NCI-H2107 (cell line): ENCODE measurements around the gene KLK3.
"Not testable (repeated sequence)": the region's sequence is repeated elsewhere in the genome, so short reads cannot be mapped to it uniquely, and the experiment has no call there.

Experiments
- DNase-seq: peaks from one replicate; lab custom pipeline; 2025; lab: John Stamatoyannopoulos, UW

The KLK3 gene

DNA sequence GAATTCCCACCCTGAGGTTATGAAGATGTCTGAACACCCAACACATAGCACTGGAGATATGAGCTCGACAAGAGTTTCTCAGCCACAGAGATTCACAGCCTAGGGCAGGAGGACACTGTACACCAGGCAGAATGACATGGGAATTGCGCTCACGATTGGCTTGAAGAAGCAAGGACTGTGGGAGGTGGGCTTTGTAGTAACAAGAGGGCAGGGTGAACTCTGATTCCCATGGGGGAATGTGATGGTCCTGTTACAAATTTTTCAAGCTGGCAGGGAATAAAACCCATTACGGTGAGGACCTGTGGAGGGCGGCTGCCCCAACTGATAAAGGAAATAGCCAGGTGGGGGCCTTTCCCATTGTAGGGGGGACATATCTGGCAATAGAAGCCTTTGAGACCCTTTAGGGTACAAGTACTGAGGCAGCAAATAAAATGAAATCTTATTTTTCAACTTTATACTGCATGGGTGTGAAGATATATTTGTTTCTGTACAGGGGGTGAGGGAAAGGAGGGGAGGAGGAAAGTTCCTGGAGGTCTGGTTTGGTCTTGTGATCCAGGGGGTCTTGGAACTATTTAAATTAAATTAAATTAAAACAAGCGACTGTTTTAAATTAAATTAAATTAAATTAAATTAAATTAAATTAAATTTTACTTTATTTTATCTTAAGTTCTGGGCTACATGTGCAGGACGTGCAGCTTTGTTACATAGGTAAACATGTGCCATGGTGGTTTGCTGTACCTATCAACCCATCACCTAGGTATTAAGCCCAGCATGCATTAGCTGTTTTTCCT, 7.0 kb downstream of the KLK3 start:
- DNase-seq = no peak

DNA sequence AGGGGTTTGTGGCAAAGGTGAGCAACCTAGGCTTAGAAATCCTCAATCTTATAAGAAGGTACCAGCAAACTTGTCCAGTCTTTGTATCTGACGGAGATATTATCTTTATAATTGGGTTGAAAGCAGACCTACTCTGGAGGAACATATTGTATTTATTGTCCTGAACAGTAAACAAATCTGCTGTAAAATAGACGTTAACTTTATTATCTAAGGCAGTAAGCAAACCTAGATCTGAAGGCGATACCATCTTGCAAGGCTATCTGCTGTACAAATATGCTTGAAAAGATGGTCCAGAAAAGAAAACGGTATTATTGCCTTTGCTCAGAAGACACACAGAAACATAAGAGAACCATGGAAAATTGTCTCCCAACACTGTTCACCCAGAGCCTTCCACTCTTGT, 14.8 kb downstream of the KLK3 start:
- no peak for DNase-seq

DNA sequence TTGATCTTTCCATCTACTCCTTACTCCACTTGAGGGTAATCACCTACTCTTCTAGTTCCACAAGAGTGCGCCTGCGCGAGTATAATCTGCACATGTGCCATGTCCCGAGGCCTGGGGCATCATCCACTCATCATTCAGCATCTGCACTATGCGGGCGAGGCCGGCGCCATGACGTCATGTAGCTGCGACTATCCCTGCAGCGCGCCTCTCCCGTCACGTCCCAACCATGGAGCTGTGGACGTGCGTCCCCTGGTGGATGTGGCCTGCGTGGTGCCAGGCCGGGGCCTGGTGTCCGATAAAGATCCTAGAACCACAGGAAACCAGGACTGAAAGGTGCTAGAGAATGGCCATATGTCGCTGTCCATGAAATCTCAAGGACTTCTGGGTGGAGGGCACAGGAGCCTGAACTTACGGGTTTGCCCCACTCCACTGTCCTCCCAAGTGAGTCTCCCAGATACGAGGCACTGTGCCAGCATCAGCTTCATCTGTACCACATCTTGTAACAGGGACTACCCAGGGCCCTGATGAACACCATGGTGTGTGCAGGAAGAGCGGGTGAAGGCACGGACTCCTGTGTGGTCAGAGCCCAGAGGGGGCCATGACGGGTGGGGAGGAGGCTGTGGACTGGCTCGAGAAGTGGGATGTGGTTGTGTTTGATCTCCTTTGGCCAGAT, 15.8 kb downstream of the KLK3 start:
- no peak for DNase-seq

DNA sequence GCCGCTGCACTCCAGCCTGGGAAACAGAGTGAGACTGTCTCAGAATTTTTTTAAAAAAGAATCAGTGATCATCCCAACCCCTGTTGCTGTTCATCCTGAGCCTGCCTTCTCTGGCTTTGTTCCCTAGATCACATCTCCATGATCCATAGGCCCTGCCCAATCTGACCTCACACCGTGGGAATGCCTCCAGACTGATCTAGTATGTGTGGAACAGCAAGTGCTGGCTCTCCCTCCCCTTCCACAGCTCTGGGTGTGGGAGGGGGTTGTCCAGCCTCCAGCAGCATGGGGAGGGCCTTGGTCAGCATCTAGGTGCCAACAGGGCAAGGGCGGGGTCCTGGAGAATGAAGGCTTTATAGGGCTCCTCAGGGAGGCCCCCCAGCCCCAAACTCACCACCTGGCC, 18.3 kb downstream of the KLK3 start, which contains the start of gene KLK2:
Gene KLK2 (plus strand): TSS at position 384 of the 400 bp plus-strand sequence. CDS start 35 bp downstream, outside the sequence.
- DNase-seq = no peak

DNA sequence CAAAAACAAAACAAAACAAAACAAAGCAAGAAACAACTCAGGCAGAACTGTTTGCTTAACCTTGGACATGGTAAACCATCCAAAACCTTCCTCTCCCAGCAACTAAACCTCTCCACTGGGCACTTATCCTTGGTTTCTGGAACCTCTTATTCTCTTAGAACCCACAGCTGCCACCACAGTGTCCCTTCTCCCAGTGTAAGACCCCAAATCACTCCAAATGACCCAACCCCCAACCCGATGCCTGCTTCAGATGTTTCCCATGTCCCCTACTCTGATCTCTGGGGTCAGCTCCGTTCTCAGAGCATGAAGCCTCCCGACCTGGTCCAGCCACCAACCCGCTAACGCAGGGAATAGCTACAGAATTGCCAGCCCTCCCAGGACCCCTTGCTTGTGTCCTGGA, 19.5 kb downstream of the KLK3 start:
- DNase-seq = no peak

DNA sequence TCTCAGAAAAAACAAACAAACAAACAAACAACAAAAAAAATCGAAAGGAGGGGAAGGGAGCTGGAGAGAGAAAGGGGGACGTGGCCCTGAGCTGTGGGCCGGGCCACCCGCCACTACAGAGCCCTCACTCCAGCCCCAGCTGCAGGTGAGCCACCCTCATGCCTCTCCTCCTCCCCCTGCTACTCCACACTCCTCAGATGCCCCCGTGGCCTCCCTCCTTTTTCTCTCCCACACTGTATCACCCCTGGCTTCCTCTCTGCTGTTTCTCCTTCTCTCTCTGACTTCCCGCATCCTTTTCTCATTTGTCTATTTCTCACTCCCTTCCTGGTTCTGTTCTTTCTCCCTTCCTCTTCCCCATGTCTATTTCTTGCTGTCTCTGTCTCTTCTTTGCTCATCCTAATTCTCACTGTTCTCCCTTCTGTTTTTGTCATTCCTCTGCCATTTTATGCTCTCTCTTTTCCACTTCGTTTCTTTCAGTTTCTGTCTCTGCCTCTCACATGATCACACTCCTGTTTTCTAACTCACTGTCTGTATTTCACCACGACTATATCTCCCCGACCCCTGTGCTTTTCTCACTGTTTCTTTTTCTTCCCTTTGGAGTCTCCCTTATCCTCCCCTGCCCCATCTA, 21.2 kb downstream of the KLK3 start:
- no peak for DNase-seq

DNA sequence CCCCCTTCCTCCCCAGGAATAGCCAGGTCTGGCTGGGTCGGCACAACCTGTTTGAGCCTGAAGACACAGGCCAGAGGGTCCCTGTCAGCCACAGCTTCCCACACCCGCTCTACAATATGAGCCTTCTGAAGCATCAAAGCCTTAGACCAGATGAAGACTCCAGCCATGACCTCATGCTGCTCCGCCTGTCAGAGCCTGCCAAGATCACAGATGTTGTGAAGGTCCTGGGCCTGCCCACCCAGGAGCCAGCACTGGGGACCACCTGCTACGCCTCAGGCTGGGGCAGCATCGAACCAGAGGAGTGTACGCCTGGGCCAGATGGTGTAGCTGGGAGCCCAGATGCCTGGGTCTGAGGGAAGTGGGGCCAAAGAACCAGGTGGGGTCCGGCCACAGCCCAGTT, 21.7 kb downstream of the KLK3 start:
- no peak for DNase-seq

DNA sequence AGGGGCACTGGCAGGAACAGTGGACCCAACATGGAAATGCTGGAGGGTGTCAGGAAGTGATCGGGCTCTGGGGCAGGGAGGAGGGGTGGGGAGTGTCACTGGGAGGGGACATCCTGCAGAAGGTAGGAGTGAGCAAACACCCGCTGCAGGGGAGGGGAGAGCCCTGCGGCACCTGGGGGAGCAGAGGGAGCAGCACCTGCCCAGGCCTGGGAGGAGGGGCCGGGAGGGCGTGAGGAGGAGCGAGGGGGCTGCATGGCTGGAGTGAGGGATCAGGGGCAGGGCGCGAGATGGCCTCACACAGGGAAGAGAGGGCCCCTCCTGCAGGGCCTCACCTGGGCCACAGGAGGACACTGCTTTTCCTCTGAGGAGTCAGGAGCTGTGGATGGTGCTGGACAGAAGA, 22.6 kb downstream of the KLK3 start:
- DNase-seq = no peak

DNA sequence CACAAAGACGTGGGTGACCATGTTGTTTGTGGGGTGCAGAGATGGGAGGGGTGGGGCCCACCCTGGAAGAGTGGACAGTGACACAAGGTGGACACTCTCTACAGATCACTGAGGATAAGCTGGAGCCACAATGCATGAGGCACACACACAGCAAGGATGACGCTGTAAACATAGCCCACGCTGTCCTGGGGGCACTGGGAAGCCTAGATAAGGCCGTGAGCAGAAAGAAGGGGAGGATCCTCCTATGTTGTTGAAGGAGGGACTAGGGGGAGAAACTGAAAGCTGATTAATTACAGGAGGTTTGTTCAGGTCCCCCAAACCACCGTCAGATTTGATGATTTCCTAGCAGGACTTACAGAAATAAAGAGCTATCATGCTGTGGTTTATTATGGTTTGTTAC, 24.1 kb downstream of the KLK3 start:
- no peak for DNase-seq

DNA sequence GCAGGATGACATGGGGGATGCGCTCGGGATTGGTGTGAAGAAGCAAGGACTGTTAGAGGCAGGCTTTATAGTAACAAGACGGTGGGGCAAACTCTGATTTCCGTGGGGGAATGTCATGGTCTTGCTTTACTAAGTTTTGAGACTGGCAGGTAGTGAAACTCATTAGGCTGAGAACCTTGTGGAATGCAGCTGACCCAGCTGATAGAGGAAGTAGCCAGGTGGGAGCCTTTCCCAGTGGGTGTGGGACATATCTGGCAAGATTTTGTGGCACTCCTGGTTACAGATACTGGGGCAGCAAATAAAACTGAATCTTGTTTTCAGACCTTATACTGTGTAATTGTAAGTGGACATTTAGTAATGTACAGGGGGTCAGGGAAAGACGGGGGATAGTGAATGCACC, 25.5 kb downstream of the KLK3 start:
- DNase-seq = no peak

DNA sequence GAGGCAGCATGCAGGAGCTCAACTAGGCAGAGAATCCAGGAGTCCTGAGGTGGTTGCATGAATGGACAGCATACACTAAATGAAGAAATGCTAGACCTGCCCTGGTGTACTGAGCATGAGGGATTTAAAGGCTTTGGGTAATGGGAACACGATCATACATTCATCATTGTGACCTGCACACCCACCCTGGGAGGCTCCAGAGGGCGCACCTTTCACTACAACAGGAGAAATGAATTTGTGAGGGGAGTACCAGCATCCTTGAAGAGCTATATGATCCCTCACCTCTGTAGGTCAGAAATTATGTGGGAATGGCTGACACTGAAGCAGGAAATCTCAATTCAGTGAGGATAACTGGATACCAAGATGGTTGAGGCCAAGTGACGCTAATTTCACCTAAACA, 27.5 kb downstream of the KLK3 start:
- no peak for DNase-seq

DNA sequence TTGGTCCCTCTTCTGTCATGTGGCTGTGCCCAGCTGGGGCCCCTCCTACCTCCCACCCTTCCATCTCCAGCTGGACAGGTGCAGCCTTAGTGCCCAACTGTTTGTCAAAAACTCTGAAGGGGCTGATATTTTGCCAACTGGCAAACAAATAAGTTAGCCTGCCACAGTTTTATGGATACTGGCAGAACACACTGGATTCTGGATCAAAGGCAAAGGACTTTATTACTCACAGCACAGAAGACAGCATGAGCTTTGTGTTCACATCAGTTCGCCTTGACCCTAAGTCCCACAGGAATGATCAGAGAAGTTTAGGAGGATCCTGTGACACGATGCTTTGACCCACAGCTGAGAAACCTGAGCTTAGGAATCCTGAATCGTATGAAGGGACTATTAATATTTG, 34.9 kb downstream of the KLK3 start:
- no peak for DNase-seq

DNA sequence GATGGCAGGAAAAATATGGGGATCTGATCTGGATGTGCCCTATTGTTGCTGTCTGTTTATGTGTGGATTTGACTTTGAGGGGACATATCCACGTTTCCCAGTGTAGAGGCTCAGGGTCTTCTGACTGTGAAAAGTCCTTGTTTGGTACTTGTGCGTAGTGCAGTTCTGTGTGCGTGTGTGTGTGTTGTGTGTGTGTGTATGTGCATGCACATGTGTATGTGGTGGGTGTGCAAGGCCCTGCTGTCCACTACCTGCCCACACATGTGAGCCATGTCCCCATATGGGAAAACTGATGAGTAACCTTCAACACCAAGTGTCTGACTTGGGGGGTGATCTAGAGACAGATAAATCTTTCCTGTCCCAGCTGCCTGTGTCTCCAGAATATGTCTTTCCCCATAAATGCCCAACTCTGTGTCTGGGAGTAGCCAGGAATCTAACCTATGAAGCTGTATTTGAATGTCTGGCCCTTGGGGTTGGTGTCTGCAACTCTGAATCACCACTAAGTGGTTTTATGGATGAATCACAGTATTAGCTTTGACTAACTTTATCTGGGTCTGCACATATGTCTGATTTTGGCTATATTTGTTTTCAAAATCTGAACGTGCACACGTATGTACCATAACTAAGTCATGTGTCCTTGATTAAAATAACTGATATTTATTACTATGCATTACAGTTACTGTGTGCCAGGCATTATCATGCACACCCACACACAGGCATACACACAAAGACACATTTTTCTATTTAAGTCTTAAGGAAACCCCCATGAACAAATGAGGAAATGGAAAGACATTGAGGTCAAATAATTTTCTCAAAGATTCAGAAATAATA, 35.9 kb downstream of the KLK3 start:
- DNase-seq = no peak

DNA sequence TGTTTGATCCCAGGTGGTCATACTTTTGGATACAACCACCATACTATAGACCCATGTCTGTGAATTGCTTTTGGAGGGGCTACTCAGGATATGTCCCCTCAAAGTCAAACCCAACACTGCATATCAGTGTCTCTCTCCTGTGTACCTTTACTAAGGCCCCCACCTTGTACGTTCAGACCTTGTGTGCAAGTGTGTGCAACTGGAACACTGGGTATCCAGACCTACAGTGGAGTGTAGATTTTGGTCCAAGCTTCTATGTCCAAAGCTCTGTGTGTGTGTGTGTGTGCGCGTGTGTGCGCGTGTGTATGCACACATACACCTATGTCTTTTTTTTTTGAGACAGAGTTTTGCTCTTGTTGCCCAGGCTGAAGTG, 36.5 kb downstream of the KLK3 start:
- DNase-seq = no peak

DNA sequence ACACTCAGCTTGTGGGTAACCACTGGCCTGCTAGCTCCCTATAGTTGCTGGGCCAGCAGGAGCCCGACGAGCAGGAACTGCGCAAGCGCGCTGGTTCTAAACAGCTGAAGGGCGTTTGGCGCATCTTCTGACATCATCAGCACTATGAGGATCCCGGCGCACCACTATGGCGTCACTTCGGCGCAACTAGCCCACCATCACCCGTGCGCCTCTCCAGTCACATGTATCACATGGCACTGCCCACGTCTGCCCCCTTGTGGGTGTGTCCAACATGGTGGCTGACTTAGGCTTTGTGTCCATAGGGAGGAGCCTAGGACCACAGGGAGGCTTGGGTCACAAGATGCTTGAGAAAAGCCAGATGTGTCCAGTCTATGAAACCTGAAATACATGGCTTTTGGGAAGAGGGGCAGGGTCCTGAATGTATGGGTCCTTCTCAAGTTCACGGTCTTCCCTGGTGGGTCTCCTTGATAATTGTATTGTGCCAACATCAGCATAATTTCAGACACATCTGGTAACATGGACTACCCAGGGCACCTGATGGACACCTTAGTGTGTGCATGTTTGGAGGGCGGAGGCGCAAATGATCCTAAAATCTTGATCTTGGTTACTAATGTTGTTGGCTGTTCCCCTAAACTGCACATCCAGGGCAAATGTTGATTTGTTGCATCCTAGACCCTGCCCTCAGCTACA, 38.5 kb downstream of the KLK3 start:
- no peak for DNase-seq

DNA sequence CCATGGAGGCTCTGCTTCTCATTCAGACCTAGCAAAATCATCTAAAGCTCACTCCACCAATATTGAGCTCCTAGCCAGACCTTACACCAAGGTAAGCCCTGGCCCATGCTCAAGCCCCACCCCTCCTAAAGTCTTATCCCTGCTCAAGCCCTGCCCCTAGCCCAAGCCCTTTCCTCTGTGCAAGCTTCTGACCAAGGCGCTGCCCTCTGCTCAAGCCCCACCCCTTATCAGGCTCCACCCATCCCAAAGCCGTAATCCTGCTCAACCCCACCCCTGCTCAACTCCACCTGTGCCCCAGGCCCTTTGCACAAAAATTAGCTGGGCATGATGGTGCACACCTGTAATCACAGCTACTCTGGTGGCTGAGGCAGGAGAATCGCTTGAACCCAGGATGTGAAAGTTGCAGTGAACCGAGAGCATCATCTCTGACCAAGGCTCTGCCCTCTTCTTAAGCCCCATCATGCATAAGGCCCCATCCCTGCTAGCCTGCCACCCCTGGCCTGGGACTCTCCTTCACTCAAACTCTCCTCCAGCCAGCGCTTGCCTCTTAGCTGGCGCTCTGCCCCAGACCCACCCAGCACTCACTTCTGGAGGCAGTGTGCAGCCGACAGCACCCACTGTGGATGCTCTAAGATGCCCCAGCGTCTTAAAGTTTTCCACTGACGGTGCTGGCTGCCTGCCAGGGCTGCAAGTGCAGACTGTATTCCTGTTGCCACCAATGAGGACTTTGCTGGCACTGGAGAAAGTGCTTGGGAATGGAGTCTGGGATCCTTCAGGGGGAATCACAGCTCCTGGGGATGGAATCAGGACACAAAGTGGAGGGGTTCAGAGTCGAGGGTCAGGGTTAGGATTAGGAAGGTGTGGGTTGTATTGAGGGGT, 40.0 kb downstream of the KLK3 start:
- no peak for DNase-seq

DNA sequence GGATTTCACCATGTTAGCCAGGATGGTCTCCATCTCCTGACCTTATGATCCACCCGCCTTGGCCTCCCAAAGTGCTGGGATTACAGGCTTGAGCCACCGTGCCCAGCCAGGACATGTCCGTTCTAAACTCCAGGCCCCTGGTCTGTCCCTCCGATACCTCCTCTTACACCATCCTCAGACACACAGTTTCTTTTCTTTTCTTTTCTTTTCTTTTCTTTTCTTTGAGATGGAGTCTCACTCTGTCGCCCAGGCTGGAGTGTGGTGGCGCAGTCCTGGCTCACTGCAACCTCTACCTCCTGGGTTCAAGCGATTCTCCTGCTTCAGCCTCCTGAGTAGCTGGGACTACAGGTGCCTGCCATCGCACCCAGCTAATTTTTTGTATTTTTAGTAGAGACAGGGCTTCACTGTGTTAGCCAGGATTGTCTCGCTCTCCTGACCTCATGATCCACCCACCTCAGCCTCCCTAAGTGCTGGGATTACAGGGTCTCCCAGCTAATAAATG, 41.4 kb downstream of the KLK3 start:
- not testable (repeated sequence) for DNase-seq

DNA sequence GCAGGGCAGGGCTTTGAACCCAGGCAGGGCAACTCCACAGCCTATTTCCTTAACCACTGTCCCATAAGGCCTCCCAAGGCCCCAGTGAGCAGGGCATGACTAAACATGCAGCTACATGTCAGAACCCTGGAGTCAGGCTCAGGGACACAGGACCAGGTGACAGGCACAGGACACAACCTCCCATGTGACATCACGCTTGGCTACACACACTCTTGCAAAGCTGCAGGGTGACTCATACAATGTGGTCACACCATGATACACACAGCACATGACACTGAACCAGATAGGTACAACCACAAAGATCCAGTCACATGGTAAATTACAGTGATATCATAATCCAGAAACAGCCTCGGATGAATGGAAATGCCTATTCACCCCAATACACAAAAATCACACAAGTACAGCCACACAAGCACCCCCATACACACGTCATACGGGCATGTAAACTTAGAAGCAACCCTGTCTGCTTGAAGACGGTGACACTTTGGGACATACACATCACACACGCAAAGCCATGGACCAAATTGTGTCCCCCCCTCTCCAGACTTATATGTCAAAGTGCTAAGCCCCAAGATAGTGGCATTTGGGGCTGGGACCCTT, 42.0 kb downstream of the KLK3 start:
- DNase-seq = peak; percentile 48

DNA sequence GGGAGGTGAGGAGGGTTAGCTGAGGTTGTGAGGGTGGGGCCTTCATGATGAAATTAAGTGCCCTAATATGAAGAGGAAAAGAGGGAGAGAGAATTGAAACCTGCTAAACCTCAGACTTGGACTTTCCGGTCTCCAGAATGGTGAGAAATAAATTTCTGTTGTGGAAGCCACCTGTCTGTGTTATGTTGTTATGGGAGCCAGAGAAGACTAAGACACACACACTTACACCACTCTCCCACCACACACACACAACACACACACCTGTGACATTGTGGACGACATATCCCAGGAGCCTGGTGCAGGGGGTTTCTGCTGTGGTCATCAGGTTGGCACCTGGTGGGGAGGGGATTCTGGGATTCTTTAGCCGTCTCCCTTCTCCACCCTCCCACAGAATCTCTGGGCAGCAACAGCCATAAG, 42.5 kb downstream of the KLK3 start:
- no peak for DNase-seq

DNA sequence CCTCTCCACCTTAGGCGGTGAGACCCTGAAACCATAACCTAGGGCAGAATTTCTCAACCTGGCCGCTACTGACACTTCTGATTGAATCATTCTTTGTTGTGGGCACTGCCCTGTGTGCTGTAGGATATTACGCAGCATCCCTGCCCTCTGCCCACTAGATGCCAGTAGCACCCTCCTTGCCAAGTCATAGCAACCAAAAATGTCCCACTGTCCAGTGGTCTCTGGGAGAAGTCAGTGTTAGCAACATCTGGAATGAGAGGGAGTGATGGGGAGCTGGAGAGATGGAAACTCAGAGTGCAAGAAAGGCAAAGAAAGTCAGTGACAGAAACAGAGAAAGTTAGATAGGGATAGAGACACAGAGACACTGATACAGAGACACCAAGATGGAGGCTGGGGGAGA, 42.9 kb downstream of the KLK3 start:
- DNase-seq = no peak
